SK-N-SH (cell line): ENCODE data around the gene FDXR. TPM values are rescaled to one million over a fixed set of nuclear protein-coding genes. Genes with fewer than 3 reads are reported as not detected.

Source experiments
- CTCF ChIA-PET: fragments of 300-600, 350-600 bp; formaldehyde crosslinking; extraction: SDS; loops from one replicate; lab custom pipeline; 2021; lab: Yijun Ruan, JAX
- POLR2A ChIA-PET: fragments of 350-600 bp; sonication (Branson Sonifier 250); formaldehyde crosslinking; extraction: SDS; loops from one replicate; lab custom pipeline; 2020; ENCODE audit warnings: antibody characterized with exemption, inconsistent platforms; lab: Yijun Ruan, JAX
- DNase-seq: peaks from one replicate; pipeline ENCODE4 v3.0.0; 2012
- H2AFZ ChIP-seq: fragments of 200-600 bp; sonication (generic); 2 replicates; pipeline ENCODE4 v1.8.1; 2016; ENCODE audit warnings: antibody characterized with exemption, mild to moderate bottlenecking, low read depth
- H3F3A ChIP-seq: fragments of 200-600 bp; sonication (generic); replicated peaks from 2 replicates; pipeline ENCODE3; 2016; ENCODE audit warnings: antibody characterized with exemption, mild to moderate bottlenecking; ENCODE audit not compliant: insufficient read depth
- H3K27ac ChIP-seq, 2 experiments: fragments of 200-500 bp in 1 of 2; fragments of 200-600 bp in 1 of 2; sonication (Bioruptor generic) in 1 of 2; sonication (generic), shearing (Covaris generic) in 1 of 2; 2 replicates each; pipeline versions ENCODE4 v1.5.1 to v1.6.1; 2014 to 2016; ENCODE audit warnings: low read depth in 2 of 2, inconsistent platforms in 1 of 2, low read length in 1 of 2, mild to moderate bottlenecking in 1 of 2, mixed read lengths in 1 of 2
- H3K27me3 ChIP-seq: fragments of 200-600 bp; sonication (generic), shearing (Covaris generic); 2 replicates; pipeline ENCODE4 v1.6.1; 2016; ENCODE audit warnings: mixed run types; ENCODE audit not compliant: insufficient read depth
- H3K36me3 ChIP-seq, 2 experiments: fragments of 200-500 bp in 1 of 2; fragments of 200-600 bp in 1 of 2; sonication (Bioruptor generic) in 1 of 2; sonication (generic) in 1 of 2; replicated peaks in 1 of 2; 2 replicates each; pipeline versions ENCODE3 to v1.5.1; 2014 to 2016; ENCODE audit warnings: low read length in 1 of 2, mild to moderate bottlenecking in 1 of 2; ENCODE audit not compliant: insufficient read depth in 2 of 2, control insufficient read depth in 1 of 2
- H3K4me1 ChIP-seq, 2 experiments: fragments of 200-500 bp in 1 of 2; fragments of 200-600 bp in 1 of 2; sonication (Bioruptor generic) in 1 of 2; sonication (generic), shearing (Covaris generic) in 1 of 2; 2 replicates each; pipeline versions ENCODE4 v1.5.1 to v1.6.1; 2014 to 2016; ENCODE audit warnings: low read depth in 1 of 2, low read length in 1 of 2, mixed run types in 1 of 2; ENCODE audit not compliant: insufficient read depth in 2 of 2, control insufficient read depth in 1 of 2
- H3K4me2 ChIP-seq: fragments of 200-600 bp; sonication (generic), shearing (Covaris generic); 2 replicates; pipeline ENCODE4 v1.6.1; 2017; ENCODE audit warnings: mixed run types
- H3K4me3 ChIP-seq, 2 experiments: fragments of 200-500 bp in 1 of 2; fragments of 200-600 bp in 1 of 2; sonication (Bioruptor generic) in 1 of 2; sonication (generic), shearing (Covaris generic) in 1 of 2; 2 replicates each; pipeline versions ENCODE4 v1.5.1 to v1.8.1; 2014 to 2016; ENCODE audit warnings: low read depth in 2 of 2, inconsistent platforms in 1 of 2, low read length in 1 of 2, mild to moderate bottlenecking in 1 of 2, mixed read lengths in 1 of 2, moderate library complexity in 1 of 2
- H3K79me2 ChIP-seq: fragments of 200-600 bp; sonication (generic); 2 replicates; pipeline ENCODE4 v1.8.1; 2017; ENCODE audit warnings: mild to moderate bottlenecking; ENCODE audit not compliant: insufficient read depth
- H3K9ac ChIP-seq: fragments of 200-600 bp; sonication (generic); 2 replicates; pipeline ENCODE4 v1.6.1; 2017; ENCODE audit warnings: mixed run types
- H3K9me2 ChIP-seq: fragments of 200-600 bp; sonication (generic); 2 replicates; pipeline ENCODE4 v1.6.1; 2017; ENCODE audit warnings: mixed run types
- H3K9me3 ChIP-seq: fragments of 200-600 bp; sonication (generic); 2 replicates; pipeline ENCODE4 v1.6.1; 2017; ENCODE audit warnings: mixed run types, mild to moderate bottlenecking, moderate library complexity
- H4K20me1 ChIP-seq: fragments of 200-600 bp; sonication (generic); 2 replicates; pipeline ENCODE4 v1.6.1; 2017; ENCODE audit warnings: mild to moderate bottlenecking, mixed run types; ENCODE audit not compliant: insufficient read depth
- CHD2 ChIP-seq: fragments of 150-350 bp; IDR thresholded peaks from 2 replicates; pipeline ENCODE4 v1.6.1; 2018; ENCODE audit warnings: low read length; ENCODE audit not compliant: partially characterized antibody
- EZH2phosphoT487 ChIP-seq: fragments of 200-600 bp; sonication (generic); IDR thresholded peaks from 2 replicates; pipeline ENCODE4 v1.6.1; 2017; ENCODE audit warnings: low read depth, mixed run types, mild to moderate bottlenecking, antibody characterized with exemption, moderate library complexity, borderline replicate concordance
- FOSL2 ChIP-seq: IDR thresholded peaks from 2 replicates; pipeline ENCODE4 v1.4.0; 2012; ENCODE audit warnings: low read depth, mild to moderate bottlenecking, moderate library complexity, borderline replicate concordance
- FOXM1 ChIP-seq: IDR thresholded peaks from 2 replicates; pipeline ENCODE4 v1.4.0; 2012; ENCODE audit warnings: low read depth, mild to moderate bottlenecking
- GABPA ChIP-seq: IDR thresholded peaks from 2 replicates; pipeline ENCODE4 v1.4.0; 2012; ENCODE audit warnings: low read depth, mild to moderate bottlenecking
- GATA2 ChIP-seq: sonication (generic); formaldehyde crosslinking; IDR thresholded peaks from 2 replicates; pipeline ENCODE4 v1.5.0; 2020; ENCODE audit warnings: mild to moderate bottlenecking, missing genetic modification reagents
- NFIC ChIP-seq: IDR thresholded peaks from 2 replicates; pipeline ENCODE4 v1.4.0; 2012; ENCODE audit warnings: borderline replicate concordance
- RCOR1 ChIP-seq: fragments of 150-350 bp; IDR thresholded peaks from 2 replicates; pipeline ENCODE4 v1.6.1; 2017; ENCODE audit warnings: antibody characterized with exemption, low read length
- RFX5 ChIP-seq: IDR thresholded peaks from 2 replicates; pipeline ENCODE4 v1.6.1; 2012; ENCODE audit warnings: mild to moderate bottlenecking, improper control_type of control experiment, low read length
- RXRA ChIP-seq: IDR thresholded peaks from 2 replicates; pipeline ENCODE4 v1.4.0; 2012; ENCODE audit warnings: low read depth, mild to moderate bottlenecking, borderline replicate concordance
- TAF1 ChIP-seq: IDR thresholded peaks from 2 replicates; pipeline ENCODE4 v1.6.1; 2012; ENCODE audit warnings: low read depth, mild to moderate bottlenecking, low read length, moderate library complexity, borderline replicate concordance
- WGBS: methylation state at CpG from one replicate; pipeline ENCODE4 v1.1.6; 2017; ENCODE audit warnings: low lambda C conversion rate; 5-methylcytosine and 5-hydroxymethylcytosine counted together
- polyA plus RNA-seq, 3 experiments: library from polyadenylated mRNA; depleted of rRNA; stranded (reverse); fragments of >200 nt; gene quantifications; 2 replicates each; pipeline ENCODE4 v1.2.3, GENCODE V29; 2012
- TF ChIP-seq, protein P1 (sequence below): fragments of 150-350 bp; IDR thresholded peaks from 2 replicates; pipeline ENCODE4 v1.6.1; 2017; ENCODE audit warnings: antibody characterized with exemption, low read length, low read depth, borderline replicate concordance
- TF ChIP-seq, protein P2 (sequence below): IDR thresholded peaks from 2 replicates; pipeline ENCODE4; 2012
- TF ChIP-seq, protein P3 (sequence below): IDR thresholded peaks from 2 replicates; pipeline ENCODE4 v1.4.0; 2012; ENCODE audit warnings: low read depth, borderline replicate concordance

The FDXR gene
- polyA plus RNA-seq, 1 of the 3 experiments (the other 2 are of a cell fraction): 86.7 TPM

DNA sequence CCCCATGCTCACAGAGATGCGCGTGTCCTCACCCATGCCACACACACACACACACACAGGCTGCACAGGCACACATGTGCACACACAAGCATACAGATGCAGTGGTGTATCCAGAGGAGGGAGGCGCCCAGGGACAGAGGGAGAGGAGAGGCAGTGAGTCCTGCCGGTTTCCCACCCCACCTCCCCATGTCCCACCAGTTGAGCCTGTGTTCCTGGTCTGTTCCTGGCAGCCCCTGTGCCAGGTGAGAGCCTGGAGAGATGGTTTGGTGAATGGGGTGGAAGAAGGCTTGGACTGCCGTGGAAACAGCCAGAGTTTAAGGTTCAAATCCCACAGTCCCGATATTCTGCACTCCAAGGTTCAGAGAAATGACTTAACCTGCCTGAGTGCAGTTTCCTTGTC, 30.9 kb upstream of the FDXR start:
- no peak overlapping the region for H3K4me2 ChIP-seq
- H3K4me1 ChIP-seq: no peaks in the 10 kb centered on the region
- H2AFZ ChIP-seq: no peak overlapping the region
- H3K27ac ChIP-seq: no peak overlapping the region
- no peak overlapping the region for H3K9ac ChIP-seq
- ChIA-PET POLR2A (interaction anchor here (0.7 kb wide), 1 partner anchor 23 kb away, joined by 3 read pairs; no protein-coding TSS in a partner anchor), CTCF (interaction anchor here (1.5 to 2.0 kb wide), 3 partner anchors 16 to 41 kb away, joined by 5 to 9 read pairs (median 6); partner anchors contain the start of gene USH1G)
- H3K4me3 ChIP-seq: no peak overlapping the region
- 41% methylated on average over 5 of the region's 6 CpGs for WGBS
- no peaks in the 10 kb centered on the region for H3K9me2 ChIP-seq
- H3K79me2 ChIP-seq: no peaks in the 10 kb centered on the region
- no peak for DNase-seq
- H3K36me3 ChIP-seq: no peaks in the 10 kb centered on the region
- H4K20me1 ChIP-seq: no peaks in the 10 kb centered on the region
- no peaks in the 10 kb centered on the region for H3F3A ChIP-seq
- TF ChIP-seq GABPA (no peak), RFX5 (no peak)
- TF ChIP-seq, all 33 proteins: peak for 0
- H3K9me3 ChIP-seq: no peaks in the 10 kb centered on the region
- peaks cover 15% of the 10 kb centered on the region; the same call in 1 of the 2 replicates for H3K27me3 ChIP-seq

DNA sequence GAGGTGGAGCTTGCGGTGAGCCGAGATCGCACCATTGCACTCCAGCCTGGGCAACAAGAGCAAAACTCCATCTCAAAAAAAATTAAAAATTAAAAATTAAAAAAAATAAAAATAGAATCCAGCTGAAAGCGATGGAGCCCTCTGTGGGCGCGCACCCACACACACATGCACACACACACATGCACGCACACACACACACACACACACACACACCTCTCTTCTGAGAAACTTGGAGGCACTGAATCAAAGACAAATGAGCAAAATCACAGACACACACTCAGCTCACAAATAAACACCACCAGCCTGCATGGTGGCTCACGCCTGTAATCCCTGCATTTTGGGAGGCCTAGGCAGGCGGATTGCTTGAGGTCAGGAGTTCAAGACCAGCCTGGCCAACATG, 30.2 kb upstream of the FDXR start:
- no peaks in the 10 kb centered on the region for H3K36me3 ChIP-seq
- peaks cover 15% of the 10 kb centered on the region for H3K27me3 ChIP-seq
- H3F3A ChIP-seq: no peaks in the 10 kb centered on the region
- H3K9me2 ChIP-seq: no peaks in the 10 kb centered on the region
- 83% methylated on average over 9 of the region's 9 CpGs for WGBS
- no peaks in the 10 kb centered on the region for H3K9me3 ChIP-seq
- TF ChIP-seq FOXM1 (no peak), CHD2 (no peak), GATA2 (CRISPR knock-in tag) (no peak), NFIC (no peak)
- TF ChIP-seq, protein P1, sequence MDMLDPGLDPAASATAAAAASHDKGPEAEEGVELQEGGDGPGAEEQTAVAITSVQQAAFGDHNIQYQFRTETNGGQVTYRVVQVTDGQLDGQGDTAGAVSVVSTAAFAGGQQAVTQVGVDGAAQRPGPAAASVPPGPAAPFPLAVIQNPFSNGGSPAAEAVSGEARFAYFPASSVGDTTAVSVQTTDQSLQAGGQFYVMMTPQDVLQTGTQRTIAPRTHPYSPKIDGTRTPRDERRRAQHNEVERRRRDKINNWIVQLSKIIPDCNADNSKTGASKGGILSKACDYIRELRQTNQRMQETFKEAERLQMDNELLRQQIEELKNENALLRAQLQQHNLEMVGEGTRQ: no peak
- H3K79me2 ChIP-seq: no peaks in the 10 kb centered on the region
- no peak overlapping the region for H3K9ac ChIP-seq
- H3K4me3 ChIP-seq: no peak overlapping the region
- CTCF ChIA-PET: interaction anchor here (0.8 to 2.0 kb wide), 5 partner anchors 11 to 41 kb away, joined by 3 to 9 read pairs (median 5); partner anchors contain the start of genes OTOP2 and USH1G
- no peak overlapping the region for H3K4me2 ChIP-seq
- no peak overlapping the region for H3K27ac ChIP-seq
- no peak for DNase-seq
- no peak overlapping the region for H2AFZ ChIP-seq
- H3K4me1 ChIP-seq: no peaks in the 10 kb centered on the region
- POLR2A ChIA-PET: interaction anchor here (0.7 kb wide), 1 partner anchor 23 kb away, joined by 3 read pairs; no protein-coding TSS in a partner anchor
- H4K20me1 ChIP-seq: no peaks in the 10 kb centered on the region

DNA sequence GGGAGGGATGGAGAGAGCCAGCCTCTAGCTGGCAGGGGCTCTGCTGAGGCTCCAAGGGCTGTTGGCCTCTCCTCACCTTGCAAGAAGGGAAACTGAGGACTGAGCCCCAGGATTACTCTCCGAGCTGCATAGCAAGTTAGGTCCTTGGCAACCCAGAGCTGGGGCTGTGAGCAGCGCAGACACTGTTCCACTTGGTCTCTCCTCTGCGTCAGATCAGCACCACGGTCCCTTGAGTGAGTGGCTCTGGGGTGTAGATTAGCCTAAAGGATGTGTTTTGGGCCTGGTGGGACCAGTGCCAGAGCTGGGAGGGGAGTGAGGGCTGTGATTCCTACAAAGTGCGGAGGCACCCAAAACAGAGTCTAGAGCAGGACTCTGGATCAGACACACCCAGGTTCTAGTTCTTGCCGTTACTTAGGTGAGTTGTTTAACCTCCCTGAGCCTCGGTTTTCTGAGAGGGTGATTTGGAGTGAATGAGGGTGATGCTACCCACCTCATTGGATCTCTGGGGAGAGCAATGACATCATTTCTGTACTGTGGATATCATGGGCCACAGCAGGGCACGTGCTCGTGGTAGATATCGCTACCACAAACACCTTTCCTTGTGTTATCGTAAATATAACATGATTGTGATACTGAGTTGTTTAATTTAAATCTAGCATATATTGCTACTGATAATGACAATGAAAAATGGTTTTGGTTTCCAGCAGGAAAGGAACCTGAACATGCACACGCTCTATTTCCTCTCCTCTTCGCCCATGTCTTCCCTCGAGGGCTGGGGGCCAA, 28.8 kb upstream of the FDXR start:
- no peak overlapping the region for H3K4me3 ChIP-seq
- no peak overlapping the region for H3K9ac ChIP-seq
- no peak overlapping the region for H3K4me2 ChIP-seq
- no peaks in the 10 kb centered on the region for H3K4me1 ChIP-seq
- H4K20me1 ChIP-seq: no peaks in the 10 kb centered on the region
- DNase-seq: no peak
- ChIA-PET POLR2A (no interaction called here), CTCF (interaction anchor here (0.9 to 3.1 kb wide), 7 partner anchors 11 to 300 kb away, joined by 3 to 13 read pairs (median 4); partner anchors contain the start of genes GRIN2C, OTOP2 and USH1G)
- H3F3A ChIP-seq: no peaks in the 10 kb centered on the region
- no peak overlapping the region for H3K27ac ChIP-seq
- no peak overlapping the region for H2AFZ ChIP-seq
- no peaks in the 10 kb centered on the region for H3K9me2 ChIP-seq
- H3K27me3 ChIP-seq: peaks cover 27% of the 10 kb centered on the region
- 67% methylated on average over 14 of the region's 14 CpGs for WGBS
- H3K36me3 ChIP-seq: no peaks in the 10 kb centered on the region
- no peaks in the 10 kb centered on the region for H3K79me2 ChIP-seq
- H3K9me3 ChIP-seq: no peaks in the 10 kb centered on the region
- TF ChIP-seq GATA2 (CRISPR knock-in tag): no peak
- no peak for TF ChIP-seq RCOR1
- TF ChIP-seq, protein P1: no peak
- TF ChIP-seq RXRA: no peak
- TF ChIP-seq, protein P2, sequence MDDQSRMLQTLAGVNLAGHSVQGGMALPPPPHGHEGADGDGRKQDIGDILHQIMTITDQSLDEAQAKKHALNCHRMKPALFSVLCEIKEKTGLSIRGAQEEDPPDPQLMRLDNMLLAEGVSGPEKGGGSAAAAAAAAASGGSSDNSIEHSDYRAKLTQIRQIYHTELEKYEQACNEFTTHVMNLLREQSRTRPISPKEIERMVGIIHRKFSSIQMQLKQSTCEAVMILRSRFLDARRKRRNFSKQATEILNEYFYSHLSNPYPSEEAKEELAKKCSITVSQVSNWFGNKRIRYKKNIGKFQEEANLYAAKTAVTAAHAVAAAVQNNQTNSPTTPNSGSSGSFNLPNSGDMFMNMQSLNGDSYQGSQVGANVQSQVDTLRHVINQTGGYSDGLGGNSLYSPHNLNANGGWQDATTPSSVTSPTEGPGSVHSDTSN: no peak
- no peak for TF ChIP-seq FOXM1
- TF ChIP-seq FOSL2: no peak
- no peak for TF ChIP-seq EZH2phosphoT487
- TF ChIP-seq TAF1: no peak
- TF ChIP-seq, protein P3, sequence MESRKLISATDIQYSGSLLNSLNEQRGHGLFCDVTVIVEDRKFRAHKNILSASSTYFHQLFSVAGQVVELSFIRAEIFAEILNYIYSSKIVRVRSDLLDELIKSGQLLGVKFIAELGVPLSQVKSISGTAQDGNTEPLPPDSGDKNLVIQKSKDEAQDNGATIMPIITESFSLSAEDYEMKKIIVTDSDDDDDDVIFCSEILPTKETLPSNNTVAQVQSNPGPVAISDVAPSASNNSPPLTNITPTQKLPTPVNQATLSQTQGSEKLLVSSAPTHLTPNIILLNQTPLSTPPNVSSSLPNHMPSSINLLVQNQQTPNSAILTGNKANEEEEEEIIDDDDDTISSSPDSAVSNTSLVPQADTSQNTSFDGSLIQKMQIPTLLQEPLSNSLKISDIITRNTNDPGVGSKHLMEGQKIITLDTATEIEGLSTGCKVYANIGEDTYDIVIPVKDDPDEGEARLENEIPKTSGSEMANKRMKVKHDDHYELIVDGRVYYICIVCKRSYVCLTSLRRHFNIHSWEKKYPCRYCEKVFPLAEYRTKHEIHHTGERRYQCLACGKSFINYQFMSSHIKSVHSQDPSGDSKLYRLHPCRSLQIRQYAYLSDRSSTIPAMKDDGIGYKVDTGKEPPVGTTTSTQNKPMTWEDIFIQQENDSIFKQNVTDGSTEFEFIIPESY: no peak
- TF ChIP-seq CHD2: no peak
